ENCODE data around the gene SLN. TPM values are rescaled to one million over a fixed set of nuclear protein-coding genes. Genes with fewer than 3 reads are reported as not detected.

The SLN gene
- total RNA-seq, 1 donor from 2014 or later, result not detected

DNA sequence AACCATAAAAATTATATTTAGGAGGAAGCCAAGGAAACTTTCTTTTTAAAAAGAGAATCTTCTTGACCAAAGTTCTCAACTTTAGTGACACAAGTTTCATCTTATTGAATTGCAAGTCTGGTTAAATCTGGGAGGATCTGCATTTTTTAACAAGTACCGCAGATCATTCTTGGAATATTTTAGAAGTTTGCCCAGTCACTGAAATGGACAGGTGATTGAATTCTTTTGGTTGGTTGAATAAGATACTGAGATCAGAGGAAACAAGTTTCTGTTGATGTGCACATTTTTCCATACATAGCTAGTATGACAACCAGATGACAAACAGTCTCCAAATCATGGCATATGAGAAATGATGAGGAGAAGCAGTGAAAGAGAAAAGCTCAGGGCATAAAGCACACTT lies 50.2 kb downstream of the SLN start:
- H3K4me3 ChIP-seq, result no peak overlapping the region
- no peaks in the 10 kb centered on the region for H3K27me3 ChIP-seq
- DNase-seq (ENCODE audit: extremely low spot score in 2 of 2), result no peak
- intact Hi-C loops (cut with DNase I), result no loop called here
- no peaks in the 10 kb centered on the region for H3K9me3 ChIP-seq
- H3K4me1 ChIP-seq, result no peaks in the 10 kb centered on the region
- no peaks in the 10 kb centered on the region for H3K36me3 ChIP-seq
- TF ChIP-seq, protein P1, sequence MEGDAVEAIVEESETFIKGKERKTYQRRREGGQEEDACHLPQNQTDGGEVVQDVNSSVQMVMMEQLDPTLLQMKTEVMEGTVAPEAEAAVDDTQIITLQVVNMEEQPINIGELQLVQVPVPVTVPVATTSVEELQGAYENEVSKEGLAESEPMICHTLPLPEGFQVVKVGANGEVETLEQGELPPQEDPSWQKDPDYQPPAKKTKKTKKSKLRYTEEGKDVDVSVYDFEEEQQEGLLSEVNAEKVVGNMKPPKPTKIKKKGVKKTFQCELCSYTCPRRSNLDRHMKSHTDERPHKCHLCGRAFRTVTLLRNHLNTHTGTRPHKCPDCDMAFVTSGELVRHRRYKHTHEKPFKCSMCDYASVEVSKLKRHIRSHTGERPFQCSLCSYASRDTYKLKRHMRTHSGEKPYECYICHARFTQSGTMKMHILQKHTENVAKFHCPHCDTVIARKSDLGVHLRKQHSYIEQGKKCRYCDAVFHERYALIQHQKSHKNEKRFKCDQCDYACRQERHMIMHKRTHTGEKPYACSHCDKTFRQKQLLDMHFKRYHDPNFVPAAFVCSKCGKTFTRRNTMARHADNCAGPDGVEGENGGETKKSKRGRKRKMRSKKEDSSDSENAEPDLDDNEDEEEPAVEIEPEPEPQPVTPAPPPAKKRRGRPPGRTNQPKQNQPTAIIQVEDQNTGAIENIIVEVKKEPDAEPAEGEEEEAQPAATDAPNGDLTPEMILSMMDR (IDR thresholded peaks at IDR 0.05), result no peak
- TF ChIP-seq POLR2AphosphoS5 (IDR thresholded peaks at IDR 0.05; ENCODE audit: insufficient read depth in 1 of 2, low read depth in 1 of 2) (no peak), POLR2A (IDR thresholded peaks at IDR 0.05) (no peak)
- H3K27ac ChIP-seq, result no peak overlapping the region

GRCh38 chr11:107660066-107660465 lies 51.8 kb downstream of the SLN start:
- intact Hi-C loops (cut with DNase I), result no loop called here
- no peaks in the 10 kb centered on the region for H3K27me3 ChIP-seq
- H3K36me3 ChIP-seq, result no peaks in the 10 kb centered on the region
- no peaks in the 10 kb centered on the region for H3K9me3 ChIP-seq
- H3K4me3 ChIP-seq, result no peak overlapping the region
- TF ChIP-seq, protein P1 (IDR thresholded peaks at IDR 0.05), result no peak
- TF ChIP-seq POLR2AphosphoS5 (IDR thresholded peaks at IDR 0.05; ENCODE audit: insufficient read depth in 1 of 2, low read depth in 1 of 2), result no peak
- H3K4me1 ChIP-seq, result no peaks in the 10 kb centered on the region
- no peak for DNase-seq (ENCODE audit: extremely low spot score in 2 of 2)
- no peak overlapping the region for H3K27ac ChIP-seq

- Histone ChIP-seq H3K4me1 (no peaks in the 10 kb centered on the region), H3K36me3 (no peaks in the 10 kb centered on the region), H3K27me3 (no peaks in the 10 kb centered on the region), H3K27ac (no peak overlapping the region), H3K4me3 (no peak overlapping the region), H3K9me3 (no peaks in the 10 kb centered on the region)
- DNase-seq (ENCODE audit: extremely low spot score in 2 of 2), result no peak
- TF ChIP-seq POLR2AphosphoS5 (IDR thresholded peaks at IDR 0.05; ENCODE audit: insufficient read depth in 1 of 2, low read depth in 1 of 2) (no peak), POLR2A (IDR thresholded peaks at IDR 0.05) (no peak)
- TF ChIP-seq, protein P1 (IDR thresholded peaks at IDR 0.05), result no peak
- intact Hi-C loops (cut with DNase I), result no loop called here
These were observed 52.5 kb downstream of the SLN start for GRCh38 chr11:107659310-107659709.

Other genes starting within 250 kb of the SLN start
- 3.4 TPM for gene ALKBH8, start 146.3 kb downstream of the SLN start, total RNA-seq
- not detected for gene ELMOD1, start 120.9 kb downstream of the SLN start, total RNA-seq
- 13.3 TPM for gene SLC35F2, start 146.7 kb upstream of the SLN start, total RNA-seq
- gene RAB39A, start 216.4 kb upstream of the SLN start, total RNA-seq, result 1.7 TPM